A673 (cell line): ENCODE results near the gene FGF7. TPM values are rescaled to one million over a fixed set of nuclear protein-coding genes. Genes with fewer than 3 reads are reported as not detected.
"Not testable (repeated sequence)": the region's sequence is repeated elsewhere in the genome, so short reads cannot be mapped to it uniquely, and the experiment has no call there.

Source experiments
- BruUV-seq: library from RNA; stranded (reverse); fragments of 400-500 nt; replicated peaks from 2 replicates; lab custom pipeline; 2021; lab: Mats Ljungman, UMichigan
- CTCF ChIA-PET: fragments of 300-600 bp; sonication (Branson Sonifier 250); formaldehyde crosslinking; loops from one replicate; lab custom pipeline; 2022; ENCODE audit warnings: antibody characterized with exemption; lab: Charles Lee
- POLR2A ChIA-PET: fragments of 300-600 bp; sonication (Branson Sonifier 250); formaldehyde crosslinking; loops from one replicate; lab custom pipeline; 2022; ENCODE audit warnings: antibody characterized with exemption; ENCODE audit not compliant: low non-redundant PET; lab: Charles Lee
- DNase-seq: peaks from one replicate; pipeline ENCODE4 v3.0.0-alpha.2; 2015; ENCODE audit warnings: low spot score
- H3K27ac ChIP-seq: fragments of 200-600 bp; sonication (generic); 2 replicates; pipeline ENCODE4 v1.5.1; 2016; ENCODE audit warnings: mixed run types, low read depth, mild to moderate bottlenecking, mixed read lengths, antibody characterized with exemption, low read length; ENCODE audit not compliant: poor library complexity, severe bottlenecking
- H3K27me3 ChIP-seq: fragments of 200-600 bp; sonication (generic); replicated peaks from 2 replicates; pipeline ENCODE4 v1.6.1; 2017; ENCODE audit warnings: mixed run types, low read depth, mild to moderate bottlenecking, mixed read lengths, antibody characterized with exemption, low read length; ENCODE audit not compliant: insufficient read depth, poor library complexity
- H3K36me3 ChIP-seq: fragments of 200-600 bp; sonication (generic); 2 replicates; pipeline ENCODE4 v1.6.1; 2016; ENCODE audit warnings: mixed run types, mild to moderate bottlenecking, mixed read lengths, antibody characterized with exemption, low read length; ENCODE audit not compliant: insufficient read depth, poor library complexity, severe bottlenecking
- H3K4me1 ChIP-seq: fragments of 200-600 bp; sonication (generic); 2 replicates; pipeline ENCODE4 v1.6.1; 2017; ENCODE audit warnings: mixed run types, mild to moderate bottlenecking, mixed read lengths, antibody characterized with exemption, low read length; ENCODE audit not compliant: insufficient read depth, poor library complexity, severe bottlenecking
- H3K4me3 ChIP-seq: fragments of 200-600 bp; sonication (generic); 2 replicates; pipeline ENCODE4 v1.5.1; 2016; ENCODE audit warnings: low read depth, mixed run types, mild to moderate bottlenecking, mixed read lengths, low read length; ENCODE audit not compliant: poor library complexity, severe bottlenecking
- H3K9me3 ChIP-seq: fragments of 200-600 bp; sonication (generic); 2 replicates; pipeline ENCODE4 v1.6.1; 2016; ENCODE audit warnings: mixed run types, low read depth, mild to moderate bottlenecking, mixed read lengths, antibody characterized with exemption, low read length; ENCODE audit not compliant: poor library complexity, severe bottlenecking
- CTCF ChIP-seq: fragments of 300-800, 200-600 bp; sonication (generic); conservative IDR thresholded peaks from 2 replicates; pipeline ENCODE4 v1.5.1; 2017; ENCODE audit warnings: low read depth, mild to moderate bottlenecking, antibody characterized with exemption, low read length, moderate library complexity, mixed read lengths
- EZH2 ChIP-seq: fragments of 200-600 bp; sonication (generic); IDR thresholded peaks from 2 replicates; pipeline ENCODE4 v1.6.1; 2017; ENCODE audit warnings: borderline replicate concordance, low read depth, mild to moderate bottlenecking, mixed read lengths, antibody characterized with exemption, low read length; ENCODE audit not compliant: poor library complexity, severe bottlenecking
- intact Hi-C: fragments of 100-400 bp; cut with micrococcal nuclease; formaldehyde crosslinking; loops from one replicate; pipeline ENCODE4 v1.10.0; 2022; ENCODE audit not compliant: unreplicated experiment
- total RNA-seq: library from RNA; stranded (reverse); gene quantifications from 2 replicates; pipeline ENCODE4 v1.2.3, GENCODE V29; 2021

The FGF7 gene
- total RNA-seq, 1 experiment from 2014 or later: not detected

- no peaks in the 10 kb centered on the region for H3K27me3 ChIP-seq
- H3K36me3 ChIP-seq: no peaks in the 10 kb centered on the region
- BruUV-seq: no TSS peak
- POLR2A ChIA-PET: no interaction called here
- no peak for DNase-seq
- TF ChIP-seq EZH2: no peak
- TF ChIP-seq CTCF: no peak
- H3K9me3 ChIP-seq: no peaks in the 10 kb centered on the region
- intact Hi-C loops: no loop called here
- H3K27ac ChIP-seq: no peak overlapping the region
- no peaks in the 10 kb centered on the region for H3K4me1 ChIP-seq
- H3K4me3 ChIP-seq: no peak overlapping the region
- CTCF ChIA-PET: no interaction called here
Measured at GRCh38 chr15:49507261-49507660, 84.2 kb downstream of the FGF7 start.

GRCh38 chr15:49512739-49513138 lies 89.7 kb downstream of the FGF7 start:
- POLR2A ChIA-PET, H3K9me3 ChIP-seq, CTCF ChIA-PET, BruUV-seq, DNase-seq, H3K27me3 ChIP-seq, H3K4me1 ChIP-seq, H3K4me3 ChIP-seq, H3K27ac ChIP-seq, intact Hi-C loops, H3K36me3 ChIP-seq: not testable (repeated sequence)

GRCh38 chr15:49521802-49522201 lies 98.8 kb downstream of the FGF7 start:
- intact Hi-C loops: no loop called here
- H3K4me1 ChIP-seq: no peaks in the 10 kb centered on the region
- no peaks in the 10 kb centered on the region for H3K27me3 ChIP-seq
- ChIA-PET CTCF (no interaction called here), POLR2A (no interaction called here)
- no TSS peak for BruUV-seq
- no peaks in the 10 kb centered on the region for H3K36me3 ChIP-seq
- peak; percentile 12 for DNase-seq
- no peak overlapping the region for H3K27ac ChIP-seq
- no peak for TF ChIP-seq CTCF
- TF ChIP-seq EZH2: no peak
- no peaks in the 10 kb centered on the region for H3K9me3 ChIP-seq
- no peak overlapping the region for H3K4me3 ChIP-seq

- no TSS peak for BruUV-seq
- CTCF ChIA-PET: no interaction called here
- no peak for TF ChIP-seq CTCF
- TF ChIP-seq EZH2: no peak
- Histone ChIP-seq H3K27me3 (no peaks in the 10 kb centered on the region), H3K36me3 (no peaks in the 10 kb centered on the region), H3K9me3 (no peaks in the 10 kb centered on the region), H3K27ac (no peak overlapping the region), H3K4me1 (no peaks in the 10 kb centered on the region), H3K4me3 (no peak overlapping the region)
- POLR2A ChIA-PET: no interaction called here
- intact Hi-C loops: no loop called here
- DNase-seq: no peak
Measured at GRCh38 chr15:49528289-49528688, 105.2 kb downstream of the FGF7 start.
